IPS-18a (cell line): ENCODE results near the gene HHIPL1.

Source experiments
- H3K27ac ChIP-seq: one replicate; pipeline ENCODE4 v1.5.1; 2013; ENCODE audit warnings: low read length
- H3K27me3 ChIP-seq: one replicate; pipeline ENCODE4 v1.6.1; 2013; ENCODE audit warnings: mild to moderate bottlenecking, low read length; ENCODE audit not compliant: control insufficient read depth, insufficient read depth
- H3K36me3 ChIP-seq: one replicate; pipeline ENCODE4 v1.6.1; 2013; ENCODE audit warnings: low read depth, low read length; ENCODE audit not compliant: control insufficient read depth
- H3K4me1 ChIP-seq: one replicate; pipeline ENCODE4 v1.6.1; 2013; ENCODE audit warnings: low read depth, low read length; ENCODE audit not compliant: control insufficient read depth
- H3K4me3 ChIP-seq: one replicate; pipeline ENCODE4 v1.5.1; 2013; ENCODE audit warnings: low read length
- H3K9ac ChIP-seq: one replicate; pipeline ENCODE4 v1.6.1; 2013; ENCODE audit warnings: mild to moderate bottlenecking, low read length, moderate library complexity
- H3K9me3 ChIP-seq: one replicate; pipeline ENCODE4 v1.6.1; 2013; ENCODE audit warnings: low read depth, low read length; ENCODE audit not compliant: control insufficient read depth

The HHIPL1 gene

GRCh38 chr14:99689266-99690236 is 44.6 kb downstream of the HHIPL1 start:
- no peaks in the 10 kb centered on the region for H3K4me1 ChIP-seq
- no peaks in the 10 kb centered on the region for H3K27me3 ChIP-seq
- no peaks in the 10 kb centered on the region for H3K9me3 ChIP-seq
- H3K27ac ChIP-seq, result no peak overlapping the region
- no peak overlapping the region for H3K4me3 ChIP-seq
- H3K36me3 ChIP-seq, result no peaks in the 10 kb centered on the region
- no peak overlapping the region for H3K9ac ChIP-seq

GRCh38 chr14:99690636-99691035 is 45.7 kb downstream of the HHIPL1 start:
- Histone ChIP-seq H3K27me3 (no peaks in the 10 kb centered on the region), H3K4me3 (no peak overlapping the region), H3K36me3 (no peaks in the 10 kb centered on the region), H3K4me1 (no peaks in the 10 kb centered on the region), H3K9ac (no peak overlapping the region), H3K27ac (no peak overlapping the region), H3K9me3 (no peaks in the 10 kb centered on the region)

GRCh38 chr14:99691111-99691885 is 46.4 kb downstream of the HHIPL1 start:
- H3K9me3 ChIP-seq, result no peaks in the 10 kb centered on the region
- no peak overlapping the region for H3K9ac ChIP-seq
- no peak overlapping the region for H3K4me3 ChIP-seq
- no peaks in the 10 kb centered on the region for H3K27me3 ChIP-seq
- no peak overlapping the region for H3K27ac ChIP-seq
- H3K36me3 ChIP-seq, result no peaks in the 10 kb centered on the region
- no peaks in the 10 kb centered on the region for H3K4me1 ChIP-seq

GRCh38 chr14:99693918-99694317 is 49.0 kb downstream of the HHIPL1 start:
- Histone ChIP-seq H3K9me3 (no peaks in the 10 kb centered on the region), H3K4me1 (no peaks in the 10 kb centered on the region), H3K9ac (no peak overlapping the region), H3K4me3 (no peak overlapping the region), H3K27me3 (no peaks in the 10 kb centered on the region), H3K27ac (no peak overlapping the region), H3K36me3 (no peaks in the 10 kb centered on the region)

- Histone ChIP-seq H3K9me3 (no peaks in the 10 kb centered on the region), H3K4me1 (no peaks in the 10 kb centered on the region), H3K4me3 (no peak overlapping the region), H3K27me3 (no peaks in the 10 kb centered on the region), H3K27ac (no peak overlapping the region), H3K36me3 (no peaks in the 10 kb centered on the region), H3K9ac (no peak overlapping the region)
Observed at GRCh38 chr14:99696929-99697328, 52.0 kb downstream of the HHIPL1 start.

GRCh38 chr14:99698236-99698635 is 53.3 kb downstream of the HHIPL1 start:
- Histone ChIP-seq H3K27ac (no peak overlapping the region), H3K4me3 (no peak overlapping the region), H3K9me3 (peaks cover 4% of the 10 kb centered on the region), H3K4me1 (no peaks in the 10 kb centered on the region), H3K36me3 (no peaks in the 10 kb centered on the region), H3K9ac (no peak overlapping the region), H3K27me3 (no peaks in the 10 kb centered on the region)

GRCh38 chr14:99698642-99699041 is 53.7 kb downstream of the HHIPL1 start:
- Histone ChIP-seq H3K27ac (no peak overlapping the region), H3K9me3 (peaks cover 8% of the 10 kb centered on the region)

GRCh38 chr14:99699085-99699760 is 54.3 kb downstream of the HHIPL1 start:
- no peaks in the 10 kb centered on the region for H3K36me3 ChIP-seq
- H3K4me3 ChIP-seq, result no peak overlapping the region
- no peak overlapping the region for H3K27ac ChIP-seq
- no peaks in the 10 kb centered on the region for H3K4me1 ChIP-seq
- no peak overlapping the region for H3K9ac ChIP-seq
- H3K27me3 ChIP-seq, result no peaks in the 10 kb centered on the region
- peaks cover 10% of the 10 kb centered on the region for H3K9me3 ChIP-seq

More at GRCh38 chr14:99698642-99699041, 53.7 kb downstream of the HHIPL1 start:
- H3K4me3 ChIP-seq, result no peak overlapping the region
- H3K27me3 ChIP-seq, result no peaks in the 10 kb centered on the region
- no peaks in the 10 kb centered on the region for H3K36me3 ChIP-seq
- no peak overlapping the region for H3K9ac ChIP-seq
- no peaks in the 10 kb centered on the region for H3K4me1 ChIP-seq

- H3K9me3 ChIP-seq, result peaks cover 10% of the 10 kb centered on the region
- H3K9ac ChIP-seq, result no peak overlapping the region
- no peak overlapping the region for H3K4me3 ChIP-seq
- H3K4me1 ChIP-seq, result no peaks in the 10 kb centered on the region
- no peaks in the 10 kb centered on the region for H3K36me3 ChIP-seq
- no peaks in the 10 kb centered on the region for H3K27me3 ChIP-seq
- no peak overlapping the region for H3K27ac ChIP-seq
Observed at GRCh38 chr14:99699861-99700260, 54.9 kb downstream of the HHIPL1 start.

GRCh38 chr14:99700379-99700778 is 55.5 kb downstream of the HHIPL1 start:
- H3K4me3 ChIP-seq, result no peak overlapping the region
- H3K27ac ChIP-seq, result no peak overlapping the region
- no peaks in the 10 kb centered on the region for H3K27me3 ChIP-seq
- no peaks in the 10 kb centered on the region for H3K36me3 ChIP-seq
- H3K9me3 ChIP-seq, result peaks cover 10% of the 10 kb centered on the region
- no peak overlapping the region for H3K9ac ChIP-seq
- no peaks in the 10 kb centered on the region for H3K4me1 ChIP-seq

GRCh38 chr14:99701260-99701659 is 56.3 kb downstream of the HHIPL1 start:
- no peak overlapping the region for H3K9ac ChIP-seq
- H3K36me3 ChIP-seq, result no peaks in the 10 kb centered on the region
- peaks cover 10% of the 10 kb centered on the region for H3K9me3 ChIP-seq
- no peaks in the 10 kb centered on the region for H3K27me3 ChIP-seq
- H3K27ac ChIP-seq, result no peak overlapping the region
- no peak overlapping the region for H3K4me3 ChIP-seq
- no peaks in the 10 kb centered on the region for H3K4me1 ChIP-seq
